Measurements from ENCODE around the gene GRAMD1B. TPM values are rescaled to one million over a fixed set of nuclear protein-coding genes. Genes with fewer than 3 reads are reported as not detected.

The GRAMD1B gene
- total RNA-seq, 1 donor from 2014 or later = 155 TPM

GRCh38 chr11:123418351-123419114, 11.5 kb upstream of the GRAMD1B start:
- Mint-ChIP-seq H3K27ac (no peak overlapping the region), H3K4me1 (ENCODE audit: low read depth) (peaks cover 56% of the 10 kb centered on the region), H3K27me3 (ENCODE audit: insufficient read depth) (peaks cover 3% of the 10 kb centered on the region), H3K9me3 (no peaks in the 10 kb centered on the region), H3K4me3 (no peak overlapping the region), H3K36me3 (ENCODE audit: low read depth) (peaks cover 37% of the 10 kb centered on the region)
- DNase-seq (ENCODE audit: low spot score) = no peak
- intact Hi-C loops (cut with micrococcal nuclease) = no loop called here

- Mint-ChIP-seq H3K27ac (no peak overlapping the region), H3K27me3 (ENCODE audit: insufficient read depth) (peaks cover 3% of the 10 kb centered on the region), H3K9me3 (no peaks in the 10 kb centered on the region), H3K4me1 (ENCODE audit: low read depth) (peaks cover 65% of the 10 kb centered on the region), H3K36me3 (ENCODE audit: low read depth) (peaks cover 42% of the 10 kb centered on the region), H3K4me3 (no peak overlapping the region)
- no peak for DNase-seq (ENCODE audit: low spot score)
- intact Hi-C loops (cut with micrococcal nuclease) = no loop called here
These were observed 10.2 kb upstream of the GRAMD1B start for GRCh38 chr11:123419731-123420452.

GRCh38 chr11:123421589-123421988, 8.5 kb upstream of the GRAMD1B start:
- intact Hi-C loops (cut with micrococcal nuclease) = no loop called here
- peaks cover 68% of the 10 kb centered on the region for H3K4me1 Mint-ChIP-seq (ENCODE audit: low read depth)
- no peak overlapping the region for H3K27ac Mint-ChIP-seq
- H3K9me3 Mint-ChIP-seq = no peaks in the 10 kb centered on the region
- no peak for DNase-seq (ENCODE audit: low spot score)
- no peak overlapping the region for H3K4me3 Mint-ChIP-seq
- H3K27me3 Mint-ChIP-seq (ENCODE audit: insufficient read depth) = peaks cover 3% of the 10 kb centered on the region
- H3K36me3 Mint-ChIP-seq (ENCODE audit: low read depth) = peaks cover 37% of the 10 kb centered on the region

GRCh38 chr11:123425367-123425766, 4.7 kb upstream of the GRAMD1B start:
- intact Hi-C loops (cut with micrococcal nuclease) = no loop called here
- peaks cover 79% of the 10 kb centered on the region for H3K4me1 Mint-ChIP-seq (ENCODE audit: low read depth)
- H3K4me3 Mint-ChIP-seq = no peak overlapping the region
- DNase-seq (ENCODE audit: low spot score) = no peak
- H3K27ac Mint-ChIP-seq = no peak overlapping the region
- H3K36me3 Mint-ChIP-seq (ENCODE audit: low read depth) = peaks cover 40% of the 10 kb centered on the region
- H3K27me3 Mint-ChIP-seq (ENCODE audit: insufficient read depth) = peaks cover 3% of the 10 kb centered on the region
- H3K9me3 Mint-ChIP-seq = no peaks in the 10 kb centered on the region

GRCh38 chr11:123426789-123427188, 3.3 kb upstream of the GRAMD1B start:
- Mint-ChIP-seq H3K4me1 (ENCODE audit: low read depth) (peaks cover 76% of the 10 kb centered on the region), H3K27ac (no peak overlapping the region), H3K4me3 (no peak overlapping the region), H3K9me3 (no peaks in the 10 kb centered on the region), H3K27me3 (ENCODE audit: insufficient read depth) (peaks cover 3% of the 10 kb centered on the region), H3K36me3 (ENCODE audit: low read depth) (peaks cover 46% of the 10 kb centered on the region)
- no peak for DNase-seq (ENCODE audit: low spot score)
- intact Hi-C loops (cut with micrococcal nuclease) = no loop called here

GRCh38 chr11:123427405-123427804, 2.7 kb upstream of the GRAMD1B start:
- Mint-ChIP-seq H3K27ac (no peak overlapping the region), H3K9me3 (no peaks in the 10 kb centered on the region), H3K27me3 (ENCODE audit: insufficient read depth) (peaks cover 3% of the 10 kb centered on the region), H3K4me3 (no peak overlapping the region), H3K4me1 (ENCODE audit: low read depth) (peaks cover 76% of the 10 kb centered on the region), H3K36me3 (ENCODE audit: low read depth) (peaks cover 49% of the 10 kb centered on the region)
- DNase-seq (ENCODE audit: low spot score) = no peak
- intact Hi-C loops (cut with micrococcal nuclease) = no loop called here

- intact Hi-C loops (cut with micrococcal nuclease) = no loop called here
- DNase-seq (ENCODE audit: low spot score) = no peak
- no peak overlapping the region for H3K27ac Mint-ChIP-seq
- H3K4me1 Mint-ChIP-seq (ENCODE audit: low read depth) = peaks cover 76% of the 10 kb centered on the region
- H3K36me3 Mint-ChIP-seq (ENCODE audit: low read depth) = peaks cover 47% of the 10 kb centered on the region
- H3K27me3 Mint-ChIP-seq (ENCODE audit: insufficient read depth) = peaks cover 3% of the 10 kb centered on the region
- no peaks in the 10 kb centered on the region for H3K9me3 Mint-ChIP-seq
- H3K4me3 Mint-ChIP-seq = no peak overlapping the region
These were observed 1.9 kb upstream of the GRAMD1B start for GRCh38 chr11:123428116-123428715.

- Mint-ChIP-seq H3K36me3 (ENCODE audit: low read depth) (peaks cover 45% of the 10 kb centered on the region), H3K4me3 (peak overlapping the region; percentile 91), H3K27ac (peak overlapping the region; percentile 93), H3K9me3 (no peaks in the 10 kb centered on the region), H3K27me3 (ENCODE audit: insufficient read depth) (no peaks in the 10 kb centered on the region), H3K4me1 (ENCODE audit: low read depth) (peaks cover 74% of the 10 kb centered on the region)
- intact Hi-C loops (cut with micrococcal nuclease) = no loop called here
- no peak for DNase-seq (ENCODE audit: low spot score)
These were observed 733 bp upstream of the GRAMD1B start for GRCh38 chr11:123429336-123429735.

GRCh38 chr11:123430721-123431497, 840 bp downstream of the GRAMD1B start:
- no peaks in the 10 kb centered on the region for H3K27me3 Mint-ChIP-seq (ENCODE audit: insufficient read depth)
- H3K4me1 Mint-ChIP-seq (ENCODE audit: low read depth) = peaks cover 74% of the 10 kb centered on the region

GRCh38 chr11:123431619-123432018, 1.6 kb downstream of the GRAMD1B start:
- Mint-ChIP-seq H3K27me3 (ENCODE audit: insufficient read depth) (no peaks in the 10 kb centered on the region), H3K4me1 (ENCODE audit: low read depth) (peaks cover 73% of the 10 kb centered on the region), H3K36me3 (ENCODE audit: low read depth) (peaks cover 54% of the 10 kb centered on the region), H3K4me3 (peak overlapping the region; percentile 91), H3K27ac (peak overlapping the region; percentile 81), H3K9me3 (no peaks in the 10 kb centered on the region)
- DNase-seq (ENCODE audit: low spot score) = no peak
- intact Hi-C loops (cut with micrococcal nuclease) = loop anchor here (1.0 to 5.0 kb wide), 8 partner anchors 8 to 369 kb away; partner anchors contain the start of gene HSPA8

More at GRCh38 chr11:123430721-123431497, 840 bp downstream of the GRAMD1B start:
- H3K4me3 Mint-ChIP-seq = peak overlapping the region; percentile 91
- intact Hi-C loops (cut with micrococcal nuclease) = loop anchor here (1.0 to 5.0 kb wide), 8 partner anchors 8 to 369 kb away; partner anchors contain the start of gene HSPA8
- DNase-seq (ENCODE audit: low spot score) = peak; percentile 78
- H3K9me3 Mint-ChIP-seq = no peaks in the 10 kb centered on the region
- H3K27ac Mint-ChIP-seq = peak overlapping the region; percentile 91
- H3K36me3 Mint-ChIP-seq (ENCODE audit: low read depth) = peaks cover 50% of the 10 kb centered on the region

GRCh38 chr11:123434262-123434661, 4.2 kb downstream of the GRAMD1B start:
- peak overlapping the region; percentile 60 for H3K4me3 Mint-ChIP-seq
- no peak for DNase-seq (ENCODE audit: low spot score)
- peaks cover 80% of the 10 kb centered on the region for H3K4me1 Mint-ChIP-seq (ENCODE audit: low read depth)
- intact Hi-C loops (cut with micrococcal nuclease) = loop anchor here (1.0 to 5.0 kb wide), 2 partner anchors 132 to 372 kb away; partner anchors contain the start of gene HSPA8
- peaks cover 57% of the 10 kb centered on the region for H3K36me3 Mint-ChIP-seq (ENCODE audit: low read depth)
- no peaks in the 10 kb centered on the region for H3K27me3 Mint-ChIP-seq (ENCODE audit: insufficient read depth)
- peak overlapping the region; percentile 57 for H3K27ac Mint-ChIP-seq
- H3K9me3 Mint-ChIP-seq = no peaks in the 10 kb centered on the region

- Mint-ChIP-seq H3K4me3 (peak overlapping the region; percentile 60), H3K36me3 (ENCODE audit: low read depth) (peaks cover 56% of the 10 kb centered on the region)
These were observed 4.8 kb downstream of the GRAMD1B start for GRCh38 chr11:123434911-123435310.

More at GRCh38 chr11:123434911-123435310, 4.8 kb downstream of the GRAMD1B start:
- intact Hi-C loops (cut with micrococcal nuclease) = loop anchor here (1.0 to 5.0 kb wide), 2 partner anchors 133 to 373 kb away; partner anchors contain the start of gene HSPA8
- Mint-ChIP-seq H3K27me3 (ENCODE audit: insufficient read depth) (no peaks in the 10 kb centered on the region), H3K4me1 (ENCODE audit: low read depth) (peaks cover 80% of the 10 kb centered on the region), H3K9me3 (no peaks in the 10 kb centered on the region), H3K27ac (peak overlapping the region; percentile 61)
- no peak for DNase-seq (ENCODE audit: low spot score)

Measured in activated T-helper 1 cell treated with anti-CD3 and anti-CD28 coated beads, Interleukin-12 subunit alpha, Interleukin-12 subunit beta, Interleukin-2, Interleukin-4 antibody, amounts not matched to agents 30 ng/mL and 10 ng/mL and 1 ng/mL, durations not matched to agents 14 hours and 24 hours and 36 hours (primary cell).